CD4-positive, alpha-beta T cell treated with Interferon gamma for 1 hour (primary cell): Measurements from ENCODE around the gene RAB3IL1.
"Not testable (repeated sequence)": the region's sequence is repeated elsewhere in the genome, so short reads cannot be mapped to it uniquely, and the experiment has no call there.

ENCODE experiments used
- DNase-seq: peaks from one replicate; pipeline ENCODE4 v3.0.0-alpha.2; 2020

Gene RAB3IL1

DNA sequence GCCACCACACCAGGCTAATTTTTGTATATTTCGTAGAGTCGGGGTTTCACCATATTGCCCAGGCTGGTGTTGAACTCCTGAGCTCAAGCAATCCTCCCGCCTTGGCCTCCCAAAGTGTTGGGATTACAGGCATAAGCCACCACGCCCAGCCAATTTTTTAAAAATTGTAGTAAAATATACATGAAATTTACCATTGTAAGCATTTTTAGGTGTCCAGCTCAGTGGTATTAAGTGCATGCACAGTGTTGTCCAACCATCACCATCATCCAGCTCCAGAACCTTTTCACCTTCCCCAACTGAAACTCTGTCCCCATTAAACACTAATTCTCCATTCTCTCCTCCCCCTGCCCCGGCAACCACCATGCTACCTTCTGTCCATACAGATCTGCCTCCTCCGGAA, 34.5 kb downstream of the RAB3IL1 start:
- DNase-seq = no peak

DNA sequence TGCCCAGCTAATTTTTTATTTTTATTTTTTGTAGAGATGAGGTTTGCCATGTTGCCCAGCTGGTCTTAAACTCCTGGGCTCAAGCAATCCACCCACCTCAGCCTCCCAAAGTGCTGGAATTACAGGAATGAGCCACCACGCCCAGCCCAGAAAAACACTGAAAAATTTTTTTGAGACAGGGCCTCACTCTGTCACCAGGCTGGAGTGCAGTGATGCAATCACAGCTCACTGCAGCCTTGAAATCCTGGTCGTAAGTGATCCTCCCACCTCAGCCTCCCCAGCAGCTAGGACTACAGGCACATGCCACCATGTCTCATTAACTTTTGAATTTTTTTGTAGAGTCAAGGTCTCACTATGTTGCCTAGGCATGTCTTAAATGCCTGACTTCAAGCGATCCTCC, 35.1 kb downstream of the RAB3IL1 start:
- DNase-seq = not testable (repeated sequence)

DNA sequence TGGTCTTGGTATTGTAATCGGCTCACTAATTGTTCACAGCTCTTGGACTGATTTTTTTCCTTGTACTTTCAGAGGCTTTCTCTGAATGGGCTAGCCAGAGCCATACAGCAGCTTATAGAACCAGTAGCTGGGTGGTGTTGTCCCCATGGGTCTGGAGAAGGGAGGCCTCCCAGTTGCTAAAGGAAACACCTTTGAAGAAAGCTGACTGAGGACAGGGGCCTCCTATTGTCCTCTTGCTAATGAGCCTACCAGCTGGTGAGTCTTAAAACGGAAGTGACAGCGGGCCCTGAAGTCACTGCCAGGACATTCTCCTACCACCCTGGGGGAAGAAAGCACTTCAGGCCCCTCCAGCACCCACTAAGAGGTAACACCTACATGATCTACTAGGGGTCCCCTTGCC, 36.0 kb downstream of the RAB3IL1 start:
- no peak for DNase-seq

DNA sequence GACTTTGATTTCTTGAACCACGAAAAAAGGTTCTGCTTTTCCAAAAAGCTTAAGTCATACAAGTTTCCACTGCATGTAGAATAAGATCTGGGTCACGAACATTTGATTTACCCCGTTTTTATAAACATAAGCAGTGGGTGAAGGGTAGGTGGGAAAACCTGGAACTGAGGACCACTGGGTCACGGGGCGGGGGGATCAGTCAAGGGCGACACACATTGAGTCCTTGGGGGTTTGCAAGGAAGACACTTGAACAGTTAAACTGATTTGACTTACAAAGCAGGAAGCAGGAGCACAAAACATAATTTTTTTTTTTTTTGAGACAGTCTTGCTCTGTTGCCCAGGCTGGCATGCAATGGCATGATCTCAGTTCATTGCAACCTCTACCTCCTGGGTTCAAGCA, 36.9 kb downstream of the RAB3IL1 start:
- DNase-seq = peak; percentile 12

DNA sequence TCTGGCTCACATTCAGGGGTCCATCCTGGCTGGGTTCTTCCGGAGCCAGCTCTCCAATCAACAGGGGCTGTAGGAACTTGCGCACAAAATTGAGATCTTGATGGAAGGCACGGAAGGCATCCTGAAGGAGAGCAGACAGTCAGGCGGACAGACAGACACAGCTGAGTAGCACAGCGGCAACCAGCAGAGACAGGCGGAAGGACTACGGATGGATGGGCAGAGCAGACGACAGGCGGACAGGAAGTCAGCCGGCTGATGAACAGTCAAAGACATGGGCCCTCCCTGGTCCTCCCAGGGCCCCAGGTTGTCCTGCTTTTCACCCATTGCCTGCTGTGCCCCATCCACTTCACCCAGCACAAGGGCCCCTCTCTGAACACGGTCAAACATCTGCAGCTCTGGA, 37.3 kb downstream of the RAB3IL1 start:
- no peak for DNase-seq

DNA sequence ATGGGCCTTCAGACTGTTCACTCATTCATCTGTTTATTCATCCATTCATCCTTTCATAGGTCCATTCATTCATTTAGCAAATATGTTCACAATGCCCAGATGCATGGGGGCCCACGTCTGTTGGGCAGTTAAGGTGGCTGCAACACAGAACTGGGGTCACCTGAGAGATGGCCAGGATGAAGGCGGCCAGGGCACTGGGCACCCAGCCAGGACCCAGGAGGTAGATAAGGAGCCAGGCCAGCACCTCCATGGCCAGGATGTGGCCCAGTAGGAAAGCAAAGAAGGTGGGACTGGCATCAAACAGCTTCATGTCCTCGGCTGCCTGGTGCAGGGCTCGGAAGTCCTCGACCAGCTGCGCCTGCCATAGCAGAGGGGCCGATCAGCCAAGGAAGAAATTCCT, 38.2 kb downstream of the RAB3IL1 start:
- no peak for DNase-seq

DNA sequence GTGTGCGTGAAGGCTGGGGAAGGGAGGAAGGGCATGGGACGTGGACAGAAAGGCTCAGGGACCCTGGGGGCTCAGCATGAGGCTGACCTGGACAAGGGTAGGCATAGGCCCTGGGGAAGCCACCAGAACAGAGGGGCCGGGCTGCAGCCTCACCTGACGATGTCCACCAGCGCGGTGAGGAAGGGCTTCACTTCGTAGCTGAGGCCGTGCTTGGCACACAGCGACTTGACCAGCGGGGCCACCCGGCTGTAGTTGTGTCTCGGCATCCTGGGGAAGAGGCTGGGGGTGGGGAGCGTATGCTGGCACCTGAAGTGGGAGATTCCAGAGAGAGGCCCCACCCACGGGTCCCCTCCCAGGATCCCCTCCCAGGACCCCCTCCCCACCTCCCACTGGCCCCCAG, 41.7 kb downstream of the RAB3IL1 start:
- DNase-seq = no peak

DNA sequence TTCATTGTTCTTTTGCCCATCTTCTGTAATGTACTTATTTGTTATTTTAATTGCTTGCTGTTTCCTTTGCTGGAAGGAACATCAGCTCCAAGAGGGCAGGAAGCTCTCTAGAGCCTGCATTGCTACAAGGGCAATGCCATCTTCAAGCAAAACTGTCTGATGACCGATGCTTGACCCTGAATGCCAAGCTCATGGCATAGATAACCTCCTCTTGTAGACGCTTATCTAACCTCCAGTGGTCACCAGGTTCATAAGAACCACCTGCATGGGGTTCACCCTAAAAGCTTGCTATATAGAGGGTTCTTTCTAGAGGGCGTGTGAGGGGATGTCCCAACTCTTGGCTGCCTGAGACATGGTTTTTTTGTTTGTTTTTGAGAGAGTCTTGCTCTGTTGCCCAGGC, 42.5 kb downstream of the RAB3IL1 start:
- DNase-seq = no peak

DNA sequence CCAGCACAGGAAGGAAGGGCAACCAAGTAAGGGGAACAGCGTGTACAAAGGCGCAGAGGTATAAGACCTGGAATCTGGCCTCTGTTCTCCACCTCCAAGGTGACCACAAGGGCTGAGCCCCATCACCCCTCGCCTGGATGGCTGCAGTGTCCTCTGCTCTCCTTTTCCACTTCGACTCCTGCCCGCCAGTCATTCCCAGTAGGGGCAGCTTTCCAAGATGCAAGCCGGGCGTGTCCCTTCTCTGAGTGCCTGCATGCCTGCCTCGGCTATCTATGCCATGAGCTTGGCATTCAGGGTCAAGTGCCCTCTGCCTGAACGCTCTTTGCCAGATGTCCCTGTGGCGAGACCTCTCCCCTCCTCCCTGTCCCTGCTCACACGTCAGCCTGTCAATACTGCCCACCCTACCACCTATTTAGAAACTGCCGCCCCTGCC, 43.0 kb downstream of the RAB3IL1 start:
- no peak for DNase-seq

DNA sequence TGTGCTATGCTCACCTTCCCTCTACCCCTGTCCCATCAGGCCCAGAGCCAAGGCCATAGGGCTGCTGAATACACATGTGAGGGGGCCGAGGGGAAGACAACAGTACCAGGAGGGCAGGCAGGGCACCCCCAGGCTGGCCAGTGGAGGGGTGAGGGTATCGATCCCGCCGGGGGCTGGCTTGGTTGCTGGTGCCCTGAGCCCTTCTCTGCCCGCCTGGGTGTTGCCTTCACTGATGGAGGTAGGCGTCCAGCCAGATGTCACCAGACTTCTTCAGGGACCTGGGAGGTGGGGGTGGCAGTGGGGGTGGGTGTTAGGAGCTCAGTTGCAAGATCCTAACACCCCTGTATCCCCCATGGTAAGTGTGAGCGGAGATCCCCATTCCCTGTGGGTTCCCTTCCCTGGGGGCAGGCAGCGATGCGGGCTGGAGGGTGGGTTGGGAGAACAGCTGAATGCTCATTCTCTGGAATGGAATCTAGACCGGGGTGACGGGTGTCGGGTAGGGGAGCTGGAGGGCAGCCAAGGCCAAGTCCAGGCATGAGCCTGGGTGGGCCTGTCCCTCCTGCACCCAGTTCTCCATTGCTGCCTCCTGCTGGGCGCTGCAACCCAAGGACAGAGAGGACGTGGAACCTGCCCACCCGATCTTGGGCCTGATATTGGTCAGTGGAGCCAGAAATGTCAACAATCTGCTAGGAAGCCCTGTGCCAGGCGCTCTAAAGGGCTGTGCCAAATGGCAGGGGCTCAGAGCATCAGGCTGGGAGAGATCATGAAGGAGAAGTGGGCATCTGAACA, 43.6 kb downstream of the RAB3IL1 start:
- DNase-seq = no peak

DNA sequence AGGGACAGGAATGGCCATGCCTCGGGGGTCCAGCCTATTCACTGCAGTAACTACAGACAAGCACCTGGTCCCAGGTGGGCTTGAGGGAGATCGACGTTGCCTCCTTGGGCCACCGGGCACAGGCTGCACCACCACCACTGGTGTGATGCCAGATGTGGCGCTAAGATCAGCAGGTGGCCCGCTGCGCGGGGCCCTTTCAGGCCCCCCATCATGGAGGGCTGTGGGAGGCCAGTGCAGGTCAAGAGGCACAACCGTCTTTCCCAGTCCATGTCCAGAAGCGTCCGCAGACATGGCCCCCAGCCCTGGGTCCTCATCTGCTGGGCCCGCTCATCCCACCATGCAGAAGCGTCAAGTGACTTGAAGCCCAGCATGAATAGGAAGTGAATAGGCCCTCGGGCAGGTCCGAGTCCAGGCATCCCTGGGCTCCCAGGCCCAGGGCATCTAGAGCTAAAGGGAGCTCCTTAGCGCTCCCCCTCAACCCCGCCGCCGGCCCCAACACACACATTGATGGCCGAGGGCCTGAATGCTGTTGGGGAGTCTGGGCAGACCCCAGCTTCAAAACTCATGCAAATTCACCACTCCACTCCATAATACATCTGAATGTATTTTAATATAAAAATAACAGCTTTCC, 44.3 kb downstream of the RAB3IL1 start:
- DNase-seq = no peak

DNA sequence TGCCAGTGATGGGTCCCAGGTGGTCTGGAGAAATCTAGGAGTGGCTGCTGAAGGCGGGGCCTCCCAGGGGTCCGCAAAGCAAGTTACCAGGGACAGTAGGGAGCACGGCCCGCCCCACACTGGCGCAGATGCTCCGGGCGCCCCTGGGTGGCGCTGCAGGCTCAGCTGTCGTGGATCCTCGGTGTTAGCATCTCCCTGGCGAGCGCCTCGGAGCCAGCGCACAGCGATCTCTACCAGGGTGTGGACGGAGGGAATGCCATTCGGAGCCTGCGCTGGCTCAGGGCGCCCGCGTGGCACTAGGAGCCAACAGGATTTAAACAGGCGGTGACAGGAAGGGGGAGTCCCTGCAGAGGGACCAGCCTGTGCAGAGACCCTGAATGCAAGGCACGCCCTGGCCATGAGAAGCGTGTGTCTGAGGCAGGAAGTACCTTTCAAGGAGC, 46.2 kb downstream of the RAB3IL1 start:
- DNase-seq = peak; percentile 60

DNA sequence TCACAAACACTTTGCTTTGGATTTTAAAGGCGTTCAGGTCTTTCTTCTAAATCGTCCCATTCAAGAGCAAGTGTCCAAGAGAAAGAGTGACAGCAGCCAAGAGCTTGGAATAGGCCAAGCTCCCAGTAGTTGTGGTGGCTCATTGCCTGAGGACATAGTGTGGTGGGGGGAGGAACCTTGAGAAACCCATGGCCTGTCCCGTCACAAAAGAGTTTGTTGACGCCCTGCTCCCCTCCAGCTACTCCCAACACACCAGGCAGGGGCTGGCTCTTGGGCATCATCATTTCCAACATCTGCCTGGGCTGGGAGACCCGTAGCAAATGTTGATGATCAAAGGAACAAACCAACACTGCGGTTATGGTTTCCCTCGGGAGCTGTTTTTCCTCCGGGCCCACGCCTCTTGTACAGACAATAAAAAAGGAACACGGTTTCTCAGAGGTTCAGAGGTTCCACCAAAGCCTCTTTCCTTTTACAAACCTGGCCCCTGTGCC, 46.8 kb downstream of the RAB3IL1 start:
- DNase-seq = no peak

DNA sequence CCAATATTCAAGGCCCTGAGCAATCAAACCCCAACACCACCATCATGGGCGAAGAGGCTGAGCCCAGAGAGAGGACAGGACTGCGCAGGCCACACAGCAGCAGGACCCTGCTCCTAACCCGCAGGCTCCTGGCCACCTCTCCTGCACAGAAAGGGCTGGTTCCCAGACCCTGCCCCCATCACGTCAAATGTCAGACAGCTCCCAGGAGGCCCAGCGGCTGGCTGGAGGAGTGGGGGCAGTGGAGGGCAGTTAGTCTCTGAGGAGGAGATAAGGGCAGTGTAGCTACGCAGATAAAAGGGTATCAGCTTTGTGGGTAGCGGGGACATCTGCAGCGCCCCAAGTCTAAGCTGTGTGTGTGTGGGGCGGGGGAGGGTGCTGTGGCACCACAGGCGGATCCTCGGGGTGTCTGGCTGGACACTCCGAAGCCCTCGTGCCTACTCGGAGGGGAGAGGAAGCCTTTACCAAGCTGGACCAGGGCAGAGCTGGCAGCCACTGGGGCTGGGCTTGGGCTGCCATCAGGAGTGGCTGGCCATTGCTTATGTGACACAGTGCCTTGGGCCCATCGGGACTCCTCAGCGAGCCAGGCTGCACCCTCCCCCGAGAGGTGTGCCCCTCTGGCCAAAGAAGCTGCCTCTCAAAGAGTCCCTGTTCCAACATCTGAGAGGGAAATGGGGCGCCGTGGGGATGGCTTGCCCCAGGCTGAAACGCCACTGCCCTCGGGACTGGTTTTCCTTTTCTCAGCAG, 47.5 kb downstream of the RAB3IL1 start:
- DNase-seq = no peak

DNA sequence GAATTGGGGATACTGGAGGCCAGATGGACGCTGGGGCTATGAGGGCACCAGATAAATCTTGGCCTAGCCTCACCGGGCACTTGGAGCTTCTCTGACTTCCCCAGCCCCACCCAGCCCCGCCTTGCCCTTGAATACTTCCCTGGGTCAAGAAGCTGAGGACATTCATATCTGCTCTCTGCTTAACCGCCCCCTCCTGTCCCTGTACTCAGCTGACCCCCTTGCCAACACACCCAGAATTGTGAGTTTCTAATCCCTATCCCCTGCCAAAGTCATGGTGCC, 48.0 kb downstream of the RAB3IL1 start:
- DNase-seq = no peak

DNA sequence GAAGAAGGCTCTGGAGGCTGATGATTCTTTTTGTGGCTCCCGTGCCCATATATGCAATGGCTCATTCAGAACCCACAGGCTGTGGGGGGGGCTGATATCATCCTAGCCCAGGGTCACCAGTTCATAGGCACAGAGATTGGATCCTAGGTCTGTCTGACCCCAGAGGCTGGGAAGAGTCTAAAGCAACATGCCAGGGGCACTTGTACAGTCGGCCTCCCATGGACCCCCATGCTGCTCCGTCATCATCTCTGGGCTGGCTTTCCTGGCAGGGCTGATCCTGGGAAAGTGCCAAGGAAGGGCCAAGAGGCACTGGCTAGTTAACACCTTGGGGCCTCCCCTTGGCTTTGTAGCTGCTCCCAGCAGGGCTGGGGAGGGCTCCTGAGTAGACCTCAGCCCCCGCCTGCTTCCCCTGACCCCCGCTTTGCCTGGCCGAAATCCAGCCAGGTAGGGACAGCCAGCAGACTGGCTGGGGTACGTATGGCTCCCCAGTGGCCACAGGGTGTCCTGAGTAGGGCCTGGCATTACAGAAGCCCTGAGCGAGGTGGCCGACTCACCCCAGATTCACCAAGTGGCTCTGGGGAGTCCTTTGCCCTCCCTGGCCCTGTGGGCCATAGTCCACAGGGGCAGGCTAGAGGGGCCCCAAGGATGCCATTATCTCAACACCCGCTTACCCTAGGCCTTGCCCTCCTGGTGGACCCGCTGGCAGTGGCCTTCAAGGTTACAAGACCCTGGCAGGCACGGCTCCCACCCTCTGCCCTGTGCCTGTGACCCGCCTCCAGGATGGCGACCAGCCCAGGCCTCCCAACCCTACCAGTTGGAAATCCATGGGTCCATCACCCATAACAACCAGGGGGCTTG, 48.6 kb downstream of the RAB3IL1 start:
- DNase-seq = no peak

DNA sequence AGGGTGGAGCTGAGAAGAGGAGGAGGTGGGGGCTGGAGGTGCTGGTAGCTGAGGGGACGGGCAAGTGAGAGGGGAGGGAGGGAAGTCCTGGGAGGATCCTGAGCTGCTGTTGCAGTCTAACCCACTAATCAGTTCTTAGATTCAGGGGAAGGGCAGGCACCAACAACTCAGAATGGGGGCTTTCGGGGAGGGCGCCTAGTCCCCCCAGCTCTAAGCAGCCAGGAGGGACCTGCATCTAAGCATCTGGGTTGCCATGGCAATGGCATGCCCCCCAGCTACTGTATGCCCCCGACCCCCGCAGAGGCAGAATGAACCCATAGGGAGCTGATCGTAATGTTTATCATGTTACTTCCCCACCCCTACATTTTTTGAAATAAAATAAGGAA, 50.4 kb downstream of the RAB3IL1 start:
- no peak for DNase-seq

DNA sequence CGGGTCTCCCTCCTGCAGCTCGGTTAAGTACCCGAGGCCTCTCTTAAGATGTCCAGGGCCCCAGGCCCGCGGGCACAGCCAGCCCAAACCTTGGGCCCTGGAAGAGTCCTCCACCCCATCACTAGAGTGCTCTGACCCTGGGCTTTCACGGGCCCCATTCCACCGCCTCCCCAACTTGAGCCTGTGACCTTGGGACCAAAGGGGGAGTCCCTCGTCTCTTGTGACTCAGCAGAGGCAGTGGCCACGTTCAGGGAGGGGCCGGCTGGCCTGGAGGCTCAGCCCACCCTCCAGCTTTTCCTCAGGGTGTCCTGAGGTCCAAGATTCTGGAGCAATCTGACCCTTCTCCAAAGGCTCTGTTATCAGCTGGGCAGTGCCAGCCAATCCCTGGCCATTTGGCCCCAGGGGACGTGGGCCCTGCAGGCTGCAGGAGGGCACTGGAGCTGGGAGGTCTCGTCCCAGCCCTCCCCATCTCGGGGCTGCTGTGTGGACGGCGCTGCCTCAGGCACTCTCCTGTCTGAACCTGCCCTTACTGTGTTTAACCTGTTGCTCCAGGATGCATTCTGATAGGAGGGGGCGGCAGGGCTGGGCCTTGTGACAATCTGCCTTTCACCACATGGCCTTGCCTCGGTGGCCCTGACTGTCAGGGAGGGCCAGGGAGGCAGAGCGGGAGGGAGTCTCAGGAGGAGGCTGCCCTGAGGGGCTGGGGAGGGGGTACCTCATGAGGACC, 51.0 kb downstream of the RAB3IL1 start:
- DNase-seq = no peak

DNA sequence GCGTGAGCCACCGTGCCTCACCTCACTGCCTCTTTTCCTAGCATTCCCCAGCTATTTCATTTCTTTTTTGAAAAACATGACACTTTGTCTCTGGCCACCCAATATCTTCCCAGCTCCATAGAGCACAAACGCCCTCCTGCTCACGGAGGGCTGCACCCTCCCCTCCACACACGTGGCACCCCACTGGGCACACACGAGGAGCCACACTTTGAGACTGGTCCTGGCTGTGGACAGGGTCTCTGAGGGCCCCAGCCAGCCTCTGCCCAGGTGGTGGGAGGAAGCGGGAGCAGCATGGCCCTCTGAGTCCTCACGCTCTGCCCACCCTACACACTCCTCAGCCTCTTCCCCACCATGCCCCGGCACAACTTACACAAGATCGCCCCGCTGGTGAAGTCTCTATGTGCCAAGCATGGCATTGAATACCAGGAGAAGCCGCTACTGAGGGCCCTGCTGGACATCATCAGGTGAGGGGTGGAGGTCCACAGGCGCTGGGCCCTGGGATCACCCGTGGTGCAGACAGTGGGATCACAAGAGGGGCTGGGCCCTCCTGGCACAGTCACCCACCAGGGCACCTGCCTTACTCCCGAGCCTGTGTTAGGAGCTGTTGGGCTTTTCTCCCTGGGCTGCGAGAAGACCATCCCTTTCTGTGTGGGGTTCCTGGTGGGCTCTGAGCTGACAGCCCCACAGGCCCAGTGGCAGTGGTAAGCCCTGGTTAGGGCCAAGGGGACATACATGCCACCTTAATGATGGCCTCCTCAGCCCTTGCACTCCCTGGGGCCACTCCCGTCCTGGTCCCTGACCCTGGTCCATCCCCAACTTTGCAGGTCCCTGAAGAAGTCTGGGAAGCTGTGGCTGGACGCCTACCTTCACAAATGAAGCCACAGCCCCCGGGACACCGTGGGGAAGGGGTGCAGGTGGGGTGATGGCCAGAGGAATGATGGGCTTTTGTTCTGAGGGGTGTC, 52.3 kb downstream of the RAB3IL1 start:
- DNase-seq = no peak

DNA sequence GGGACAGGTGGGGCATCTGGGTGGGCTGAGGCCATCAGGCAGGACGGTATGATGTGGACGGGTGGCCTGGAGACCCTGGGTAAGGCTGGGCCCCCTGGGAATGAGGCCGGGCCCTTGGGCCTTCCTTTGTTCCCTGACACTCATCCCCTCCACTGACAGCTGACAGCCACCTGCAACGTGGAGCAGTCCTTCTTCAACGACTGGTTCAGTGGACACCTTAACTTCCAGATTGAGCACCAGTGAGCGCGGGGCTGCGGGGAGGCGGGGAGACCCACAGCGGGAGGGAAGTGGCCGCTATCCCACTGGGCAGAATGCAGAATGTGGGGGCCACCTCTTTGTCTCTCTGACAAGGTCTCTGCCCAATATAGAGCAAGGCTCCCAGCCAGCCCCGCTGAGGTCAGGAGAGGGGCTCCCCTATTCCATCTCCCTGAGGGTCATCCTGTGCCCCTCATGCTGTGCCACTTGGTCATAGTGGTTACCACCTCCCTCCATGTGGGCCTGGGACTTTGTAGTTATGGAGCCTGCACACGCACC, 53.8 kb downstream of the RAB3IL1 start:
- no peak for DNase-seq
